Mesenchymal stem cell (in vitro differentiated cells and primary cell): Measurements from ENCODE around the gene ENKUR.

Experiments
- DNase-seq: peaks from one replicate; pipeline ENCODE4 v3.0.0-alpha.2; 2013
- H2AFZ ChIP-seq: one replicate; pipeline ENCODE4 v1.6.1; 2013; ENCODE audit warnings: low read depth, mild to moderate bottlenecking, control low read depth, inconsistent platforms, low read length, moderate library complexity
- H2AK5ac ChIP-seq: 2 replicates; pipeline ENCODE4 v1.6.1; 2013; ENCODE audit warnings: low read length, moderate library complexity, mild to moderate bottlenecking, inconsistent platforms; ENCODE audit not compliant: severe bottlenecking
- H2BK120ac ChIP-seq: one replicate; pipeline ENCODE4 v1.6.1; 2013; ENCODE audit warnings: low read depth, mild to moderate bottlenecking, inconsistent platforms, low read length, moderate library complexity
- H2BK12ac ChIP-seq, 2 experiments: one replicate each; pipeline ENCODE4 v1.6.1; 2013; ENCODE audit warnings: inconsistent platforms in 2 of 2, low read length in 2 of 2, mild to moderate bottlenecking in 2 of 2, moderate library complexity in 2 of 2, control low read depth in 1 of 2
- H2BK15ac ChIP-seq: one replicate; pipeline ENCODE4 v1.6.1; 2013; ENCODE audit warnings: mild to moderate bottlenecking, low read depth, inconsistent platforms; ENCODE audit not compliant: poor library complexity, severe bottlenecking
- H2BK5ac ChIP-seq: 2 replicates; pipeline ENCODE4 v1.6.1; 2013; ENCODE audit warnings: low read depth, mild to moderate bottlenecking, low read length, control low read depth, inconsistent platforms; ENCODE audit not compliant: poor library complexity, severe bottlenecking
- H3K14ac ChIP-seq, 2 experiments: one replicate each; pipeline ENCODE4 v1.6.1; 2013; ENCODE audit warnings: inconsistent platforms in 2 of 2, low read length in 2 of 2, control low read depth in 1 of 2, mild to moderate bottlenecking in 1 of 2, moderate library complexity in 1 of 2
- H3K18ac ChIP-seq, 2 experiments: one replicate each; pipeline ENCODE4 v1.6.1; 2013; ENCODE audit warnings: inconsistent platforms in 2 of 2, low read length in 2 of 2, control low read depth in 1 of 2, low read depth in 1 of 2, mild to moderate bottlenecking in 1 of 2
- H3K23ac ChIP-seq, 2 experiments: one replicate each; pipeline ENCODE4 v1.6.1; 2013; ENCODE audit warnings: inconsistent platforms in 2 of 2, low read length in 2 of 2, mild to moderate bottlenecking in 2 of 2, moderate library complexity in 2 of 2, control low read depth in 1 of 2
- H3K27ac ChIP-seq: 2 replicates; pipeline ENCODE4 v1.5.1; 2013; ENCODE audit warnings: mild to moderate bottlenecking, moderate library complexity, low read length, control low read depth, inconsistent platforms; ENCODE audit not compliant: poor library complexity, severe bottlenecking
- H3K27me3 ChIP-seq, 2 experiments: 2 replicates each; pipeline versions ENCODE4 v1.6.1 to v1.7.0; 2013; ENCODE audit warnings: low read length in 2 of 2, mild to moderate bottlenecking in 2 of 2, moderate library complexity in 2 of 2, control low read depth in 1 of 2, inconsistent platforms in 1 of 2; ENCODE audit not compliant: control insufficient read depth in 1 of 2, insufficient read depth in 1 of 2
- H3K36me3 ChIP-seq, 2 experiments: 2 replicates each; pipeline versions ENCODE4 v1.6.1 to v1.7.0; 2013; ENCODE audit warnings: low read length in 2 of 2, control low read depth in 1 of 2, inconsistent platforms in 1 of 2, low read depth in 1 of 2, mild to moderate bottlenecking in 1 of 2; ENCODE audit not compliant: insufficient read depth in 2 of 2, control insufficient read depth in 1 of 2
- H3K4ac ChIP-seq, 2 experiments: one replicate each; pipeline ENCODE4 v1.6.1; 2013; ENCODE audit warnings: inconsistent platforms in 2 of 2, low read length in 2 of 2, mild to moderate bottlenecking in 2 of 2, moderate library complexity in 2 of 2, control low read depth in 1 of 2, low read depth in 1 of 2
- H3K4me1 ChIP-seq: 2 replicates; pipeline ENCODE4 v1.6.1; 2013; ENCODE audit warnings: low read depth, low read length, control low read depth; ENCODE audit not compliant: control insufficient read depth, insufficient read depth
- H3K4me2 ChIP-seq: 2 replicates; pipeline ENCODE4 v1.6.1; 2013; ENCODE audit warnings: low read length, mild to moderate bottlenecking, inconsistent platforms; ENCODE audit not compliant: poor library complexity, severe bottlenecking
- H3K4me3 ChIP-seq, 2 experiments: 2 replicates each; pipeline versions ENCODE4 v1.5.1 to v1.7.0; 2013; ENCODE audit warnings: low read length in 2 of 2, mild to moderate bottlenecking in 2 of 2, control low read depth in 1 of 2, low read depth in 1 of 2; ENCODE audit not compliant: insufficient read depth in 1 of 2
- H3K79me1 ChIP-seq: replicated peaks from 2 replicates; pipeline ENCODE4 v1.6.1; 2013; ENCODE audit warnings: mild to moderate bottlenecking, control low read depth, low read length, inconsistent platforms; ENCODE audit not compliant: poor library complexity, severe bottlenecking
- H3K9ac ChIP-seq: 2 replicates; pipeline ENCODE4 v1.7.0; 2013; ENCODE audit warnings: mild to moderate bottlenecking, low read length, moderate library complexity
- H3K9me3 ChIP-seq: 2 replicates; pipeline ENCODE4 v1.7.0; 2013; ENCODE audit warnings: mild to moderate bottlenecking, low read length; ENCODE audit not compliant: control insufficient read depth
- H4K8ac ChIP-seq: one replicate; pipeline ENCODE4 v1.6.1; 2013; ENCODE audit warnings: inconsistent platforms, mild to moderate bottlenecking, low read length, moderate library complexity
- H4K91ac ChIP-seq: one replicate; pipeline ENCODE4 v1.6.1; 2013; ENCODE audit warnings: mild to moderate bottlenecking, low read length, inconsistent platforms
- WGBS: methylation state at CpG from one replicate; pipeline ENCODE4 v1.1.7; 2013; ENCODE audit warnings: mixed read lengths; 5-methylcytosine and 5-hydroxymethylcytosine counted together

Gene ENKUR

GRCh38 chr10:24993237-24993958, 22.6 kb downstream of the ENKUR start:
- H3K9ac ChIP-seq = no peak overlapping the region
- H3K27ac ChIP-seq = no peak overlapping the region
- no peaks in the 10 kb centered on the region for H3K27me3 ChIP-seq
- H2BK120ac ChIP-seq = no peak overlapping the region
- H2BK5ac ChIP-seq = no peak overlapping the region
- H2BK15ac ChIP-seq = no peak overlapping the region
- H3K36me3 ChIP-seq = no peaks in the 10 kb centered on the region
- H3K4me2 ChIP-seq = no peak overlapping the region
- H3K14ac ChIP-seq = no peak overlapping the region
- no peak overlapping the region for H3K18ac ChIP-seq
- H3K9me3 ChIP-seq = no peaks in the 10 kb centered on the region
- DNase-seq = no peak
- H3K23ac ChIP-seq = no peak overlapping the region
- H3K4ac ChIP-seq = no peak overlapping the region
- H4K91ac ChIP-seq = no peak overlapping the region
- no peak overlapping the region for H3K4me3 ChIP-seq
- WGBS = no CpG with 5 or more reads among the region's 1 CpG
- no peak overlapping the region for H2AFZ ChIP-seq
- H3K79me1 ChIP-seq = no peaks in the 10 kb centered on the region
- no peak overlapping the region for H2AK5ac ChIP-seq
- no peak overlapping the region for H2BK12ac ChIP-seq
- H3K4me1 ChIP-seq = no peaks in the 10 kb centered on the region
- no peak overlapping the region for H4K8ac ChIP-seq

- Histone ChIP-seq H3K4me1 (no peaks in the 10 kb centered on the region), H3K23ac (no peak overlapping the region), H3K18ac (no peak overlapping the region), H3K36me3 (no peaks in the 10 kb centered on the region), H4K8ac (no peak overlapping the region), H3K27ac (no peak overlapping the region), H3K9me3 (no peaks in the 10 kb centered on the region), H2BK15ac (no peak overlapping the region), H3K27me3 (no peaks in the 10 kb centered on the region), H3K4ac (no peak overlapping the region), H3K4me2 (no peak overlapping the region), H3K4me3 (no peak overlapping the region), H2BK5ac (no peak overlapping the region), H2AK5ac (no peak overlapping the region), H2AFZ (no peak overlapping the region), H3K79me1 (no peaks in the 10 kb centered on the region), H3K9ac (no peak overlapping the region), H2BK120ac (no peak overlapping the region), H4K91ac (no peak overlapping the region), H3K14ac (no peak overlapping the region), H2BK12ac (no peak overlapping the region)
- DNase-seq = no peak
- WGBS = 58% methylated on average over 3 of the region's 3 CpGs
These were observed 23.3 kb downstream of the ENKUR start for GRCh38 chr10:24992512-24993133.

- no peak overlapping the region for H2BK5ac ChIP-seq
- no peak overlapping the region for H3K14ac ChIP-seq
- no peak overlapping the region for H3K27ac ChIP-seq
- H4K91ac ChIP-seq = no peak overlapping the region
- no peak overlapping the region for H2AFZ ChIP-seq
- H3K4me2 ChIP-seq = no peak overlapping the region
- no peak overlapping the region for H3K9ac ChIP-seq
- no peak overlapping the region for H3K18ac ChIP-seq
- no peaks in the 10 kb centered on the region for H3K27me3 ChIP-seq
- no peak overlapping the region for H2BK120ac ChIP-seq
- no peak overlapping the region for H3K23ac ChIP-seq
- no peaks in the 10 kb centered on the region for H3K36me3 ChIP-seq
- WGBS = 89% methylated on average over 13 of the region's 13 CpGs
- H2BK15ac ChIP-seq = no peak overlapping the region
- H3K9me3 ChIP-seq = no peaks in the 10 kb centered on the region
- no peak overlapping the region for H2AK5ac ChIP-seq
- H3K79me1 ChIP-seq = no peaks in the 10 kb centered on the region
- no peak overlapping the region for H3K4me3 ChIP-seq
- no peak overlapping the region for H3K4ac ChIP-seq
- H3K4me1 ChIP-seq = no peaks in the 10 kb centered on the region
- H4K8ac ChIP-seq = no peak overlapping the region
- DNase-seq = no peak
- H2BK12ac ChIP-seq = no peak overlapping the region
These were observed 24.7 kb downstream of the ENKUR start for GRCh38 chr10:24991298-24991697.

- Histone ChIP-seq H3K4ac (no peak overlapping the region), H3K27me3 (no peaks in the 10 kb centered on the region), H3K9ac (no peak overlapping the region), H3K4me2 (no peak overlapping the region), H3K14ac (no peak overlapping the region), H3K4me1 (no peaks in the 10 kb centered on the region), H3K36me3 (no peaks in the 10 kb centered on the region), H2BK12ac (no peak overlapping the region), H3K79me1 (no peaks in the 10 kb centered on the region), H3K27ac (no peak overlapping the region), H3K9me3 (no peaks in the 10 kb centered on the region), H2BK120ac (no peak overlapping the region), H2AFZ (no peak overlapping the region), H2AK5ac (no peak overlapping the region), H4K91ac (no peak overlapping the region), H3K23ac (no peak overlapping the region), H4K8ac (no peak overlapping the region), H3K4me3 (no peak overlapping the region), H2BK15ac (no peak overlapping the region), H3K18ac (no peak overlapping the region), H2BK5ac (no peak overlapping the region)
- WGBS = no CpG with 5 or more reads among the region's 1 CpG
- no peak for DNase-seq
These were observed 26.1 kb downstream of the ENKUR start for GRCh38 chr10:24989867-24990266.
